Neural cell (in vitro differentiated cells): ENCODE measurements around the gene DIP2C. TPM values are rescaled to one million over a fixed set of nuclear protein-coding genes. Genes with fewer than 3 reads are reported as not detected.

Source experiments
- H2AFZ ChIP-seq: fragments of 200-600, 300-800 bp; sonication (generic), shearing (Covaris generic); 2 replicates; pipeline ENCODE4 v1.6.0; 2014; ENCODE audit warnings: low read depth, mild to moderate bottlenecking, antibody characterized with exemption, low read length, moderate library complexity
- H3F3A ChIP-seq: fragments of 200-600 bp; shearing (Covaris generic); 2 replicates; pipeline ENCODE4 v1.6.1; 2016; ENCODE audit warnings: mild to moderate bottlenecking, moderate library complexity, mixed read lengths, antibody characterized with exemption, low read length; ENCODE audit not compliant: insufficient read depth, poor library complexity, severe bottlenecking
- H3K27ac ChIP-seq: fragments of 200-600, 300-800 bp; sonication (generic), shearing (Covaris generic); 2 replicates; pipeline ENCODE4 v1.5.1; 2014; ENCODE audit warnings: mild to moderate bottlenecking, low read length, moderate library complexity
- H3K27me3 ChIP-seq: fragments of 300-800, 200-600 bp; sonication (generic), shearing (Covaris generic); 2 replicates; pipeline ENCODE4 v1.6.0; 2014; ENCODE audit warnings: mild to moderate bottlenecking, low read depth, low read length, moderate library complexity; ENCODE audit not compliant: insufficient read depth
- H3K36me3 ChIP-seq: fragments of 300-800, 200-600 bp; sonication (generic), shearing (Covaris generic); 2 replicates; pipeline ENCODE4 v1.5.1; 2014; ENCODE audit warnings: mild to moderate bottlenecking, antibody characterized with exemption, low read length, moderate library complexity; ENCODE audit not compliant: insufficient read depth
- H3K4me2 ChIP-seq: fragments of 300-800, 200-600 bp; sonication (generic), shearing (Covaris generic); 2 replicates; pipeline ENCODE4 v1.6.0; 2014; ENCODE audit warnings: mild to moderate bottlenecking, low read length
- H3K4me3 ChIP-seq: fragments of 300-800, 200-600 bp; sonication (generic), shearing (Covaris generic); 2 replicates; pipeline ENCODE4 v1.5.1; 2014; ENCODE audit warnings: mild to moderate bottlenecking, low read length, moderate library complexity
- H3K79me2 ChIP-seq: fragments of 200-600 bp; shearing (Covaris generic); replicated peaks from 2 replicates; pipeline ENCODE4 v1.6.0; 2014; ENCODE audit warnings: mild to moderate bottlenecking, low read length, moderate library complexity; ENCODE audit not compliant: insufficient read depth
- H3K9ac ChIP-seq: fragments of 300-800, 200-600 bp; sonication (generic), shearing (Covaris generic); 2 replicates; pipeline ENCODE4 v1.6.1; 2016; ENCODE audit warnings: mild to moderate bottlenecking, low read length, mixed read lengths
- H3K9me2 ChIP-seq: fragments of 200-600 bp; shearing (Covaris generic); 2 replicates; pipeline ENCODE4 v1.6.1; 2016; ENCODE audit warnings: mild to moderate bottlenecking, low read length, mixed read lengths; ENCODE audit not compliant: insufficient read depth
- H3K9me3 ChIP-seq: fragments of 200-600, 300-800 bp; sonication (generic), shearing (Covaris generic); 2 replicates; pipeline ENCODE4 v1.6.1; 2016; ENCODE audit warnings: mild to moderate bottlenecking, mixed run types, low read length, moderate library complexity, mixed read lengths
- H4K20me1 ChIP-seq: fragments of 200-600 bp; shearing (Covaris generic); 2 replicates; pipeline ENCODE4 v1.6.1; 2016; ENCODE audit warnings: mild to moderate bottlenecking, mixed run types; ENCODE audit not compliant: insufficient read depth
- CTCF ChIP-seq: fragments of 450-650 bp; IDR thresholded peaks from 2 replicates; pipeline ENCODE4 v1.5.1; 2014; ENCODE audit warnings: antibody characterized with exemption, mild to moderate bottlenecking, moderate library complexity; ENCODE audit not compliant: poor library complexity, severe bottlenecking
- EP300 ChIP-seq: fragments of 450-650 bp; conservative IDR thresholded peaks from 2 replicates; pipeline ENCODE4 v1.6.1; 2014; ENCODE audit warnings: antibody characterized with exemption, mild to moderate bottlenecking, moderate library complexity; ENCODE audit not compliant: poor library complexity, severe bottlenecking
- EZH2 ChIP-seq: fragments of 200-600, 300-800 bp; shearing (Covaris generic), sonication (generic); IDR thresholded peaks from 2 replicates; pipeline ENCODE4 v1.6.1; 2014; ENCODE audit warnings: antibody characterized with exemption, low read length, borderline replicate concordance, mild to moderate bottlenecking; ENCODE audit not compliant: insufficient read depth, poor library complexity, severe bottlenecking
- MXI1 ChIP-seq: fragments of 450-650 bp; conservative IDR thresholded peaks from 2 replicates; pipeline ENCODE4 v1.6.1; 2014; ENCODE audit warnings: antibody characterized with exemption, mild to moderate bottlenecking; ENCODE audit not compliant: poor library complexity, severe bottlenecking
- POLR2AphosphoS5 ChIP-seq: IDR thresholded peaks from 2 replicates; pipeline ENCODE4 v1.6.1; 2012
- RAD21 ChIP-seq: fragments of 450-650 bp; conservative IDR thresholded peaks from 2 replicates; pipeline ENCODE4 v1.6.1; 2014; ENCODE audit warnings: antibody characterized with exemption, mild to moderate bottlenecking, moderate library complexity
- REST ChIP-seq: IDR thresholded peaks from 2 replicates; pipeline ENCODE4 v1.6.1; 2012; ENCODE audit warnings: borderline replicate concordance
- SMC3 ChIP-seq: fragments of 450-650 bp; conservative IDR thresholded peaks from 2 replicates; pipeline ENCODE4 v1.6.1; 2014; ENCODE audit warnings: antibody characterized with exemption, mild to moderate bottlenecking, moderate library complexity; ENCODE audit not compliant: poor library complexity
- TAF1 ChIP-seq: IDR thresholded peaks from 2 replicates; pipeline ENCODE4 v1.6.1; 2012; ENCODE audit warnings: low read depth
- polyA plus RNA-seq: library from polyadenylated mRNA; depleted of rRNA; stranded (reverse); fragments of >200 nt; gene quantifications from 2 replicates; pipeline ENCODE4 v1.2.3, GENCODE V29; 2014

DIP2C gene
- polyA plus RNA-seq, 1 donor from 2014 or later, result 24.1 TPM

- H3K4me2 ChIP-seq, result no peak overlapping the region
- no peaks in the 10 kb centered on the region for H3F3A ChIP-seq
- H3K36me3 ChIP-seq, result no peaks in the 10 kb centered on the region
- TF ChIP-seq CTCF (no peak), EP300 (no peak), EZH2 (no peak), POLR2AphosphoS5 (no peak), TAF1 (no peak), SMC3 (no peak), REST (no peak), MXI1 (no peak)
- no peaks in the 10 kb centered on the region for H3K79me2 ChIP-seq
- no peak overlapping the region for H3K27ac ChIP-seq
- H2AFZ ChIP-seq, result no peak overlapping the region
- no peaks in the 10 kb centered on the region for H3K9me2 ChIP-seq
- no peak overlapping the region for H3K9ac ChIP-seq
- H3K27me3 ChIP-seq, result no peaks in the 10 kb centered on the region
- no peaks in the 10 kb centered on the region for H4K20me1 ChIP-seq
- no peaks in the 10 kb centered on the region for H3K9me3 ChIP-seq
- no peak overlapping the region for H3K4me3 ChIP-seq
These were observed 363.1 kb downstream of the DIP2C start for GRCh38 chr10:326350-326749.

- H3K4me3 ChIP-seq, result no peak overlapping the region
- no peak overlapping the region for H3K27ac ChIP-seq
- H2AFZ ChIP-seq, result no peak overlapping the region
- H3K36me3 ChIP-seq, result no peaks in the 10 kb centered on the region
- no peaks in the 10 kb centered on the region for H4K20me1 ChIP-seq
- H3K27me3 ChIP-seq, result no peaks in the 10 kb centered on the region
- H3K4me2 ChIP-seq, result no peak overlapping the region
- H3K9ac ChIP-seq, result no peak overlapping the region
- H3K79me2 ChIP-seq, result no peaks in the 10 kb centered on the region
- TF ChIP-seq REST (no peak), CTCF (no peak), SMC3 (no peak), EP300 (no peak), MXI1 (no peak), TAF1 (no peak), RAD21 (no peak), POLR2AphosphoS5 (no peak)
- no peaks in the 10 kb centered on the region for H3K9me3 ChIP-seq
- H3K9me2 ChIP-seq, result no peaks in the 10 kb centered on the region
- no peaks in the 10 kb centered on the region for H3F3A ChIP-seq
These were observed 364.2 kb downstream of the DIP2C start for GRCh38 chr10:325282-325681.
